ENCODE measurements around the gene D2HGDH. TPM values are rescaled to one million over a fixed set of nuclear protein-coding genes. Genes with fewer than 3 reads are reported as not detected.
A peak's percentile ranks its signal among the peaks of the same experiment; 100 is the strongest.

The D2HGDH gene
- total and polyA plus RNA-seq, 9 donors = 9.1 to 30.0 (median 19.7) TPM

DNA sequence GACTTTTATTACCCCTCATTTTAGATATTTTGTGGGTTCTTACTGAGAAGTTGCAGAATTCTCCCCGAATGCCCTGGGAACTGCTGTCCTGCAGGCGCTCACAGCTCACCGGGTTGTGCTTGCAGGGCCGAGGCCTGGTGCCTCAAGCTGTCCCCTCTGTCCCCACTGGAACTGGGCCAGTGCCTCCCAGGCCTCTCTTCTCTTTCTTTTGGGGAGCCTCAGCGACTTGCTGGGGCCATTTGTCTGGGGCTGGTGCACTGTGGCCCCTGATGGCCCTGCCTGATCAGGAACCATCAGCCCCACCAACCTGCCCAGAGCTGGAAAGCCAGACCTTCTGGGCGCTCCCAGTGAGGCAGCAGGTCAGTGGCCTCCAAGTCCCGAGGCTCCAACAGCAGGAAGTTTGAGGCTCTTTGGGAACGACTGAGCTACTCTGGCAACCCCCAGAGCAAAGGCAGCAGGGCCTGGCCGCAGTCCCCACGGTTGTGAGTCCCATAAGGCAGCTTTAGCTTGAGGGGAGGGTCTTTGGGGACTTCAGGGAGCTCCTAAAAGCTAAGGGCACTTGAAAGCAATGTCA lies 59.9 kb downstream of the D2HGDH start:
- Histone ChIP-seq H3K9me3 (replicated peaks; ENCODE audit: control insufficient read depth, low read depth, low read length) (no peaks in the 10 kb centered on the region), H3K36me3 (ENCODE audit: control insufficient read depth, insufficient read depth, low read length) (no peaks in the 10 kb centered on the region), H3K27ac (ENCODE audit: low read length) (no peak overlapping the region), H3K27me3 (ENCODE audit: control insufficient read depth, insufficient read depth, low read length) (peaks cover 5% of the 10 kb centered on the region), H3K4me1 (ENCODE audit: control insufficient read depth, insufficient read depth, low read length) (peaks cover 9% of the 10 kb centered on the region), H3K4me3 (ENCODE audit: low read length) (no peak overlapping the region)
- DNase-seq = no peak
- WGBS (ENCODE audit: insufficient coverage) = 69% methylated on average over 10 of the region's 10 CpGs

- Histone ChIP-seq H3K36me3 (ENCODE audit: control insufficient read depth, insufficient read depth, low read length) (no peaks in the 10 kb centered on the region), H3K4me3 (ENCODE audit: low read length) (no peak overlapping the region), H3K9me3 (replicated peaks; ENCODE audit: control insufficient read depth, low read depth, low read length) (no peaks in the 10 kb centered on the region), H3K27ac (ENCODE audit: low read length) (no peak overlapping the region), H3K27me3 (ENCODE audit: control insufficient read depth, insufficient read depth, low read length) (peaks cover 5% of the 10 kb centered on the region), H3K4me1 (ENCODE audit: control insufficient read depth, insufficient read depth, low read length) (peaks cover 9% of the 10 kb centered on the region)
- WGBS (ENCODE audit: insufficient coverage) = 57% methylated on average over 23 of the region's 31 CpGs
- no peak for DNase-seq
Measured at GRCh38 chr2:241795021-241795999, 60.9 kb downstream of the D2HGDH start.

- no peak overlapping the region for H3K27ac ChIP-seq (ENCODE audit: low read length)
- WGBS (ENCODE audit: insufficient coverage) = 98% methylated on average over 11 of the region's 13 CpGs
- H3K36me3 ChIP-seq (ENCODE audit: control insufficient read depth, insufficient read depth, low read length) = no peaks in the 10 kb centered on the region
- no peak for DNase-seq
- H3K9me3 ChIP-seq (replicated peaks; ENCODE audit: control insufficient read depth, low read depth, low read length) = no peaks in the 10 kb centered on the region
- H3K27me3 ChIP-seq (ENCODE audit: control insufficient read depth, insufficient read depth, low read length) = peaks cover 5% of the 10 kb centered on the region
- peaks cover 9% of the 10 kb centered on the region for H3K4me1 ChIP-seq (ENCODE audit: control insufficient read depth, insufficient read depth, low read length)
- H3K4me3 ChIP-seq (ENCODE audit: low read length) = no peak overlapping the region
Measured at GRCh38 chr2:241796209-241796608, 61.8 kb downstream of the D2HGDH start.

- Histone ChIP-seq H3K36me3 (ENCODE audit: control insufficient read depth, insufficient read depth, low read length) (no peaks in the 10 kb centered on the region), H3K4me1 (ENCODE audit: control insufficient read depth, insufficient read depth, low read length) (peaks cover 9% of the 10 kb centered on the region), H3K27me3 (ENCODE audit: control insufficient read depth, insufficient read depth, low read length) (peaks cover 5% of the 10 kb centered on the region), H3K27ac (ENCODE audit: low read length) (no peak overlapping the region), H3K9me3 (replicated peaks; ENCODE audit: control insufficient read depth, low read depth, low read length) (no peaks in the 10 kb centered on the region), H3K4me3 (ENCODE audit: low read length) (no peak overlapping the region)
- WGBS (ENCODE audit: insufficient coverage) = 81% methylated on average over 12 of the region's 13 CpGs
- DNase-seq = peak; percentile 1
Measured at GRCh38 chr2:241796610-241797138, 62.2 kb downstream of the D2HGDH start.

- Histone ChIP-seq H3K4me1 (ENCODE audit: control insufficient read depth, insufficient read depth, low read length) (peaks cover 9% of the 10 kb centered on the region), H3K4me3 (ENCODE audit: low read length) (no peak overlapping the region), H3K27me3 (ENCODE audit: control insufficient read depth, insufficient read depth, low read length) (peaks cover 11% of the 10 kb centered on the region), H3K27ac (ENCODE audit: low read length) (no peak overlapping the region), H3K9me3 (replicated peaks; ENCODE audit: control insufficient read depth, low read depth, low read length) (no peaks in the 10 kb centered on the region), H3K36me3 (ENCODE audit: control insufficient read depth, insufficient read depth, low read length) (no peaks in the 10 kb centered on the region)
- DNase-seq = peak; percentile 3
- 60% methylated on average over 11 of the region's 19 CpGs for WGBS (ENCODE audit: insufficient coverage)
Measured at GRCh38 chr2:241797441-241798080, 63.1 kb downstream of the D2HGDH start.

DNA sequence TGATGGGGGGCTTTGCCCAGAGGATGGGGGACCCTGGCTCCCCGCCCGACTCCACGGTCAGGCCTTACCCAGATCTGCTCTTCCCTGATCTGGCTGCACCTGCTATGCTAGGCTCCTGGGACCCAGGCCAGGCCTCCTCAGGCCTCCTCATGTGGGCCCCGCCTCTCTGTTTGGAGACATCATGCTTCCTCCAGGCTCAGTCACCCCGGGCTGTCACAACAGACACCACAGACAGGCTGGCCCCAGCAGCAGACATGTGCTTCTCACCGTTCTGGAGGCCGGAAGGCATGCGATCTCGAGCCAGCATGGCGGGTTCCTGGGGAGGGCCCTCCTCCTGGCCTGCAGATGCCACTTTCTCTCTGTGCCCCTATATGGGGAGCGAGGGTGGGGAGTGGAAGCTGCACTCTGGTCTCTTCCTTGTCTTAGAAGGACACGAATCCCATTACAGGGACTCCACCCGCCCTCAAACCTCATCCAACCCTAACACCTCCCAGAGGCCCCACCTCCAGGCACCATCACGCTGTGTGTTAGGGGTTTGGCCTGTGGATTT lies 63.7 kb downstream of the D2HGDH start:
- 65% methylated on average over 10 of the region's 14 CpGs for WGBS (ENCODE audit: insufficient coverage)
- peak; percentile 15 for DNase-seq
- no peaks in the 10 kb centered on the region for H3K9me3 ChIP-seq (replicated peaks; ENCODE audit: control insufficient read depth, low read depth, low read length)

GRCh38 chr2:241798631-241799521 lies 64.4 kb downstream of the D2HGDH start:
- DNase-seq = no peak
- H3K27ac ChIP-seq (ENCODE audit: low read length) = no peak overlapping the region
- H3K4me1 ChIP-seq (ENCODE audit: control insufficient read depth, insufficient read depth, low read length) = peaks cover 15% of the 10 kb centered on the region
- H3K9me3 ChIP-seq (replicated peaks; ENCODE audit: control insufficient read depth, low read depth, low read length) = no peaks in the 10 kb centered on the region
- H3K27me3 ChIP-seq (ENCODE audit: control insufficient read depth, insufficient read depth, low read length) = peaks cover 21% of the 10 kb centered on the region
- H3K36me3 ChIP-seq (ENCODE audit: control insufficient read depth, insufficient read depth, low read length) = no peaks in the 10 kb centered on the region
- H3K4me3 ChIP-seq (ENCODE audit: low read length) = no peak overlapping the region
- 85% methylated on average over 11 of the region's 21 CpGs for WGBS (ENCODE audit: insufficient coverage)

More for the DNA sequence above, 63.7 kb downstream of the D2HGDH start:
- no peak overlapping the region for H3K27ac ChIP-seq (ENCODE audit: low read length)
- H3K36me3 ChIP-seq (ENCODE audit: control insufficient read depth, insufficient read depth, low read length) = no peaks in the 10 kb centered on the region
- H3K4me3 ChIP-seq (ENCODE audit: low read length) = no peak overlapping the region
- peaks cover 10% of the 10 kb centered on the region for H3K4me1 ChIP-seq (ENCODE audit: control insufficient read depth, insufficient read depth, low read length)
- H3K27me3 ChIP-seq (ENCODE audit: control insufficient read depth, insufficient read depth, low read length) = peaks cover 17% of the 10 kb centered on the region

DNA sequence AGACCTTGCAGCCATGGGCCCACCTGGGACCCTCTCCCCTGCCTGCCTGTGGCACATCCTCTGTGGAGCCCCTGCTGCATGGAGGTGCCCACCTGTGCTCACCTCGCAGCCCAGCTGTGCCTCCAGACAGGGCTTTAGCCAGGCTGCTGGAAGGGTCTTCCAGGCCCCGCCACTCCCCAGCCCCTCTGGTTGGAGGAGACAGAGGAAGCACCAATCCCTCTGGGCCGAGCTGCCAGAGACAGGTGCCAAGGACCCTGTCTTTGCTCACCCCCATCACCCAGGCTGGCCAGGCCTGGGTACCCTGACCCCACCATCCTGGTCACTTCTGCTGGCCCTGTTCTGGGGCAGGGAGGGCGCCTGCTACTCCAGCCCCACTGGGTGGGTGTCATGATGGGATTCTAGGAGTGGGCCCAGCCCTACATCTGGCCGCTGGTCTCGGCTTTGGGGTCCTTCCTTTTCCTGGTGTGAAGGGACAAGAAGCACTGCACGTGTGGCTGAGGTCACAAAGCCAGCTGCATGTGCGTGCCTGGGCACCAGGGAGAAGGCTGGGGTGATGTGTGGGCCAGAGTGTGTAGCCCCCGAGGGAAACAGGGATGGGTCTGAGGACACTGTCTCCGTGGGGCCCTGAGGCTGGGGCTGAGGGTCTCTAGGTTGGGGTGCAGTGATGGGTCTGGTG lies 65.2 kb downstream of the D2HGDH start:
- Histone ChIP-seq H3K36me3 (ENCODE audit: control insufficient read depth, insufficient read depth, low read length) (no peaks in the 10 kb centered on the region), H3K4me1 (ENCODE audit: control insufficient read depth, insufficient read depth, low read length) (peaks cover 23% of the 10 kb centered on the region), H3K27ac (ENCODE audit: low read length) (no peak overlapping the region), H3K9me3 (replicated peaks; ENCODE audit: control insufficient read depth, low read depth, low read length) (no peaks in the 10 kb centered on the region), H3K27me3 (ENCODE audit: control insufficient read depth, insufficient read depth, low read length) (peaks cover 26% of the 10 kb centered on the region), H3K4me3 (ENCODE audit: low read length) (no peak overlapping the region)
- DNase-seq = no peak
- WGBS (ENCODE audit: insufficient coverage) = 74% methylated on average over 6 of the region's 10 CpGs
